Muscle layer of colon (tissue), 2 donors: ENCODE data around the gene FAM185A.
"Not testable (repeated sequence)": the region's sequence is repeated elsewhere in the genome, so short reads cannot be mapped to it uniquely, and the experiment has no call there.

ENCODE experiments used
- H3K27ac ChIP-seq: one replicate; pipeline ENCODE4 v1.7.0; 2013; ENCODE audit warnings: low read depth, mild to moderate bottlenecking, low read length, moderate library complexity
- H3K27me3 ChIP-seq, 2 donors: one replicate each; pipeline ENCODE4 v1.7.0; 2013; ENCODE audit warnings: low read length in 2 of 2, mild to moderate bottlenecking in 2 of 2; ENCODE audit not compliant: insufficient read depth in 2 of 2, control insufficient read depth in 1 of 2
- H3K36me3 ChIP-seq: one replicate; pipeline ENCODE4 v1.7.0; 2013; ENCODE audit warnings: mild to moderate bottlenecking, low read length; ENCODE audit not compliant: insufficient read depth
- H3K4me1 ChIP-seq: one replicate; pipeline ENCODE4 v1.7.0; 2013; ENCODE audit warnings: mild to moderate bottlenecking, low read length; ENCODE audit not compliant: insufficient read depth
- H3K4me3 ChIP-seq, 2 donors: one replicate each; pipeline ENCODE4 v1.7.0; 2013; ENCODE audit warnings: low read length in 2 of 2, low read depth in 1 of 2, mild to moderate bottlenecking in 1 of 2, moderate library complexity in 1 of 2
- H3K9ac ChIP-seq: one replicate; pipeline ENCODE4 v1.7.0; 2013; ENCODE audit warnings: low read length
- H3K9me3 ChIP-seq: one replicate; pipeline ENCODE4 v1.7.0; 2013; ENCODE audit warnings: mild to moderate bottlenecking, low read length
- donor health status: abdominal sarcoma.
- donor health status: Adenocarcinoma of cecum.

Gene FAM185A

GRCh38 chr7:102748605-102749444, at the start of gene FAM185A:
FAM185A (plus strand) TSS chr7:102748999; CDS start chr7:102749208, 209 bp downstream.
- H3K27me3 ChIP-seq, H3K36me3 ChIP-seq, H3K27ac ChIP-seq, H3K4me1 ChIP-seq, H3K9me3 ChIP-seq: not testable (repeated sequence)
- Histone ChIP-seq H3K9ac (peak within 1 kb of the TSS; percentile 30), H3K4me3 (peak within 1 kb of the TSS; percentile 44 to 80)

DNA sequence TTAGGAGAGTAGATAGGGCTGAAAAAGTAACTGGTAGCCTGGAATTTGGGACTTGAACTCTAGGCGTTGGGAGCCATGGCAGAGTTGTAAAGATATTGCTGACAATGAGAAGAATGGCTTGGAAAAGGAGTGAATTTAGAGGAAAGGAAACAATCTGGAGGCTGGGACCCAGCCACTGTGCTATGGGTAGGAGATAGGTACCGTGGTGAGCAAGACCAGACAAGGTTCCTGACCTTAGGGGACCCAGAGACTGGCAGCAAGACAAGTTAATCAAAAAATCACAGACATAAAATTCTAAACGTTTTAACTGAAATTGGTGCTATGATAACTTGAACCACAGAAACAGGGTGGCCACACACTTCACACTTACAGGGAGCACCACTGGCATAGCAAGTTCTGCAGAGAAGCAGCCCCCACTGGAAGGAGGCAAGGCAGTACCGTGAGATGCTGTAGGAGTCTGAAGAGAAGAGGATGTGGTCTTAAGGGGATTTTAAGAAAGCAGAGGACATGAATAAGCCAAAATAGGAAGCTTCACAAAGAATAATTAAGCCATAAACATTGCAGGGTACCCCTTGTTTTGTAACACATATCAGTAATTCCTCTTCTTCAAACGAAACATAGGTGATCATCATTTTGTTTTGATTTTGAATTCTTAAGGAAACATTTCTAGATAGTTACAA, 35.6 kb upstream of the FAM185A start:
- not testable (repeated sequence) for H3K36me3 ChIP-seq, H3K4me3 ChIP-seq, H3K27me3 ChIP-seq, H3K9ac ChIP-seq, H3K4me1 ChIP-seq, H3K27ac ChIP-seq, H3K9me3 ChIP-seq

DNA sequence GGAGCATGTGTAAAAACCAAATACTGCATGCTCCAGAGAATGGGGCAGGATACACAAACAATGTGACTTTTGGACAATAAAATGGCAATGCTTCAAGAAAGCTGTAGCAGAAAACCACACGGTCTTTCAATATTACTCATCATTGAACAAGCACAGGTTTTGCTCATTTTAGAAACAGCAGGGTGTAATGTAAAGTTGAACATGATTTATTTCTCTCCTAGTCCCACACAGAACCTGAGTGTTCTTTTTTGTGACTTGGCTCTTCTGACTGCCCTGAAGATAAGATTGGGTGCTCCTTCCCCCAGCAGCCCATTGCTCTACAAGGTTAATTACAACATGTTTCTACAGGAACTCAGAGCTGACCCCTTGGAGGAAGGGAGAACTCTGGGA, 35.1 kb upstream of the FAM185A start:
- not testable (repeated sequence) for H3K36me3 ChIP-seq, H3K4me3 ChIP-seq, H3K27me3 ChIP-seq, H3K9me3 ChIP-seq, H3K4me1 ChIP-seq, H3K9ac ChIP-seq, H3K27ac ChIP-seq

DNA sequence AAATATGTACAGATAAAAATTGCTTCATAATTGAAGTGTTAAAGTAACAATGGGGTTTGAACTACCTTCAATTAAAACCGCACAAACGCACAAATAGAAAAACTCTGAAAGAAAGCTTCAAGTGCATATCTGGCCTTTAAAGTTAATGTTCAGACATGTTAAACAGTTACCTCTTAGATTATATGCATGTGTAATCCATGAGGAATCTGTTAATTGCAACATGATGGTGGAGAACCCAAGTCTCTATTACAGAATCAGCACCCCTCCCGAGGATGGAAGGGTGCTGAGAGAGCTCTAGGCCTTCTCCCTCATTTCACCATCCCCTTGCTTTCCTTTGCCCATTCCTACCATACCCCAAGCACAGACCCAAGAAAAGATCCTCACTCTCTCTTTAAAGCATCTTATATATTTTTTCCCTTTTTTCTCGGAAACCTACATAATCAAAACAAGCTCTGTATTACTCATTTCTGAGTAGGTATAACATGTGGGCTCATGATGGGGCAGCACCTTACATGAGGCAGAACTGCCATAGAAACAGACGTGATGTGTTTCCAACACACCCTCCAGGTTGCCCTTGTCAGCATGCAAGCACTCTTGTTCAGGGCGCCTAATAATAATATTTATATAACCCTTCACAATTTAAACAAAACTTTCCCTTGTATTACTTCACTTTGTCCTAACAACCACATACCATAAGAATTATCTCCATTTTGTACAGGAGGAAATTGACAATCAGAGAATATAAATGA, 33.9 kb upstream of the FAM185A start:
- H3K9ac ChIP-seq, H3K27ac ChIP-seq, H3K4me3 ChIP-seq, H3K9me3 ChIP-seq, H3K27me3 ChIP-seq, H3K4me1 ChIP-seq, H3K36me3 ChIP-seq: not testable (repeated sequence)

- H3K4me3 ChIP-seq, H3K9ac ChIP-seq, H3K27ac ChIP-seq, H3K36me3 ChIP-seq, H3K4me1 ChIP-seq, H3K9me3 ChIP-seq, H3K27me3 ChIP-seq: not testable (repeated sequence)
Observed at GRCh38 chr7:102715718-102716117, 33.1 kb upstream of the FAM185A start.

- H3K27me3 ChIP-seq, H3K4me3 ChIP-seq, H3K9ac ChIP-seq: not testable (repeated sequence)
Observed at GRCh38 chr7:102718491-102718890, 30.3 kb upstream of the FAM185A start.

GRCh38 chr7:102726170-102726569, 22.6 kb upstream of the FAM185A start:
- not testable (repeated sequence) for H3K27ac ChIP-seq, H3K4me3 ChIP-seq, H3K9ac ChIP-seq, H3K27me3 ChIP-seq, H3K9me3 ChIP-seq, H3K36me3 ChIP-seq, H3K4me1 ChIP-seq

More at GRCh38 chr7:102718491-102718890, 30.3 kb upstream of the FAM185A start:
- not testable (repeated sequence) for H3K27ac ChIP-seq, H3K36me3 ChIP-seq, H3K9me3 ChIP-seq, H3K4me1 ChIP-seq

- H3K4me3 ChIP-seq, H3K9me3 ChIP-seq, H3K27ac ChIP-seq, H3K36me3 ChIP-seq, H3K27me3 ChIP-seq, H3K4me1 ChIP-seq, H3K9ac ChIP-seq: not testable (repeated sequence)
Observed at GRCh38 chr7:102729670-102730069, 19.1 kb upstream of the FAM185A start.

DNA sequence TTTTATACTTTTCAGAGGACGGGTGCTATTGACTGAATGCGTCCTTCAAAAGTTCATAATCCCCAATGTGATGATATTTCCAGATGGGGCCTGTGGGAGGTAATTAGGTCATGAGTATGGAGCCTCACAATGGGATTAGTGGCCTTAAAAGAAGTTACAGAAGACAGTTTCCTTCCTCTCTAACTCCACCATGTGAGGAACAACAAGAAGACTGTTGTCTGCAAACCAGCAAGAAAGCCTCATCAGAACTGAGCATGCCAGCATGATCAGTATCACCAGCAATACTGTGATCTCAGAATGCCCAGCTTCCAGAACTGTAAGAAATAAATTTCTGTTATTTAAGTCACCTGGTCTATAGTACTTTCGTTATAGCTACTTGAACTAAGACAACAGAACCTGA, 18.4 kb upstream of the FAM185A start:
- H3K36me3 ChIP-seq, H3K27me3 ChIP-seq, H3K9me3 ChIP-seq, H3K4me3 ChIP-seq, H3K9ac ChIP-seq, H3K4me1 ChIP-seq, H3K27ac ChIP-seq: not testable (repeated sequence)

DNA sequence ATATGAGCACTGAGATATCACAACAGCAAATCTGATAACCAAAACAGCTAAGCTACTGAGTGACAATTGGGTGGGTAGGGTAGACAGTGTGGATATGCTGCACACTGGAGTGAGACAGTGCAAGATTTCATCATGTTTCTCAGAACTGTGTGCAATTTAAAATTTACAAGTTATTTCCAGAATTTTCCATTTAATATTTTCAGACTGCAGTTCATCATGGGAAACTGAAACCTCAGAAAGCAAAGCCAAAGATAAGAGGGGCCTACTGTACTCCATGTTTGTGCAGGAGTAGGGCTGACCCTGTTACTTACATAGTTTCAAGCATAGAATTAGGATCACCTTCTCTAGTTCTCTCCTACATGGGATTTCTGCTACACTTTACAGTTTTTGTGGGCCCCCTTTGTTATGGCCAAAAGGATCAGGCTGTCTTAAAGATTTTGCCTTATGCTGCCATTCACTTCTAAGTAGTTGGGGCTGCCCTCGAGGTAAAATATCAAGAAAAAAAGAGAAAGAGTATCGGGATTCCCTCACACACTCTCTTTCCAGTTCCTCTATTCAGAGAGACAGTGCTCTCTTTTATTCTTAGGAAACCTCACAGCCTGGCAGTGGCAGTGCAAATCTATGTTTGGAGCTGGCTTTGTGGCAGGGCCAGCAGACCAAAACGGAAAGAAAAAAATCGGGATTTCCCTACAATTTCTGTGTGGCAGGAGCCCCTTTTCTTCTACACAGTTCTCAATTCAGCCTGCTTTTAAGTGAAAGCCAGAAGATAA, 6.6 kb upstream of the FAM185A start:
- not testable (repeated sequence) for H3K36me3 ChIP-seq

GRCh38 chr7:102743861-102744260, 4.9 kb upstream of the FAM185A start:
- not testable (repeated sequence) for H3K4me1 ChIP-seq, H3K4me3 ChIP-seq, H3K9ac ChIP-seq, H3K9me3 ChIP-seq, H3K36me3 ChIP-seq, H3K27ac ChIP-seq, H3K27me3 ChIP-seq

More for the DNA sequence above, 6.6 kb upstream of the FAM185A start:
- H3K4me1 ChIP-seq, H3K27ac ChIP-seq, H3K9ac ChIP-seq, H3K4me3 ChIP-seq, H3K9me3 ChIP-seq, H3K27me3 ChIP-seq: not testable (repeated sequence)
